HAP-1 (cell line): ENCODE data around the gene DLGAP1.

Experiments used
- DNase-seq, 2 experiments: peaks; one replicate each; pipeline ENCODE4 v3.0.0-alpha.2; 2016 to 2020; ENCODE audit warnings: low spot score in 2 of 2
- H3K27me3 ChIP-seq: fragments of 250-450 bp; sonication (Bioruptor Pico); 2 replicates; pipeline ENCODE4 v1.5.1; 2020; ENCODE audit warnings: low read depth, mild to moderate bottlenecking, moderate library complexity
- H3K36me3 ChIP-seq: fragments of 250-450 bp; sonication (Bioruptor Pico); replicated peaks from 2 replicates; pipeline ENCODE4 v1.5.1; 2020; ENCODE audit warnings: mild to moderate bottlenecking
- H3K4me1 ChIP-seq: fragments of 250-450 bp; sonication (Bioruptor Pico); 2 replicates; pipeline ENCODE4 v1.5.1; 2020; ENCODE audit warnings: mild to moderate bottlenecking
- H3K4me3 ChIP-seq: fragments of 250-450 bp; sonication (Bioruptor Pico); 2 replicates; pipeline ENCODE4 v1.5.1; 2020; ENCODE audit warnings: mild to moderate bottlenecking, moderate library complexity
- H3K9me3 ChIP-seq: fragments of 250-450 bp; sonication (Bioruptor Pico); 2 replicates; pipeline ENCODE4 v1.5.1; 2020; ENCODE audit warnings: mild to moderate bottlenecking, moderate library complexity
- in situ Hi-C: fragments of 300-500 bp; cut with MboI; formaldehyde crosslinking; loops from 3 replicates; pipeline ENCODE4 v1.14.3; 2020; ENCODE audit warnings: low sequenced_read_pairs, inconsistent platforms, mixed read lengths

Gene DLGAP1

DNA sequence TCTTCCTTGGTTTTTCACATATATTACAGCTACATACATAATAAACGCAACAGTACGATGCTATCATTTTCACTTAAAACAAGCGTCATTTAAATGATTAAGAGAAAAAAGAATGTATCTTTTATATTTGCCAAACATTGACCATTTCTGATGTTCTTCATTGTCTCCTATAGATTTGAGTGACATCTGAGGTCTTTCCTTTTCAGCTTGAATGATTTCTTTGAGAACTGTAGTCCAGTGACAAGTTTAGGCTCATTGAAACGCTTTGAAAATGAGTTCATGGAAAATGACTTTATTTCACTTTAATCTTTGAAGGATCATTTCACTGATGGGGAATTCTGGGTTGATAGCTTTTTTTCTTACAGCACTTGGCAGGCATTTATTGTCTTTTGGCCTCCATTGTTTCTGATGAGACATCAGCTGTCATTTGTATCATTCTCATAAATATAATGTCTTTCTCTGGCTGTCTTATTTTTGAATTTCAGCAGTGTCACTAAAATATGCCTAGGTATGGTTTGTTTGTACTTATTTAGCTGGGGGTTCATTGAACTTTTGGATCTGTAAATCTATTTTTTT lies 994.2 kb downstream of the DLGAP1 start:
- Histone ChIP-seq H3K4me3 (no peak overlapping the region), H3K36me3 (peaks cover 44% of the 10 kb centered on the region), H3K27me3 (no peaks in the 10 kb centered on the region), H3K9me3 (peaks cover 5% of the 10 kb centered on the region; the same call in 1 of the 2 replicates), H3K4me1 (peaks cover 13% of the 10 kb centered on the region)
- in situ Hi-C loops: no loop called here
- DNase-seq: no peak

DNA sequence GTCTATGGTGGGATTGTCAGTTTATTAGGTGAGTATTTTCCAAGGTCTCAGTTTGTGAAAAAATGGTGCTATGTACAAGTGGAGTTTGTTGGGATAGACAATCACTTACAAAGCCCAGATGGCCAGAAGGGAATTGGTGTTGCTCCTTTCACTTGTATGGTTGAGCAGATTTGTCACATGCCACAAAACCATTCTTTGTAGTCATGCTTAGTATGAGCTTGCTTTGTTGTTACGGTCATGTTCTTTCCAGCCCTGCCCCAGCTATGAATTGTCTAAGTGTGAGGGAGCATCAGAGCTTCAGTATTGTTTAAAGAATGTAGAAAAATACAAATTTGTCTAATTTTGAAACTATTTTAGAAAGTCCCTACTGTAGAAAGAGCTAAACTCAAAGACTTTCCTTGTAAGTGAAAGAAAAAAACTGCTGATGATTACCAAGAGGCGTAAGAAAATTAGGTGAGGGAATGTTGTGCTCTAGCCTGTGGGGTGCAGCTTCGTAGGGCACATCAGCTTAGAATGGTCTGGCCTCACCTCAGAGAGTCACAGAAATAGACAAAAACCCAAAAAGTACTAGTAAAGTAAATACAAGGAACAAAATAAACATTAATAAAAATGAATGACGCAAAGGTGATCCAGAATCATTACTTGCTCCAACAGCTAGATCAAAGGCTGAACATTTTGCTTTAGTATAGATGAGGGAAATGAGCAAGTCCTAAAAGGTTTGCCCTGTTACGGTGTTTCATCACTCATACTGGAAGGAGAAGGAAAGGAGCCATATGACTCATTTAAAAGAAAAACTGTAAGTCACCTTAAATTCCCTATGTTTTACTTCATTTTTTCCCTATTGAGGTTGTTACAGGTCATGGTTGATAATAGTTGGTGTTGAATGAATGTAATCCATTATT lies 995.9 kb downstream of the DLGAP1 start:
- peaks cover 22% of the 10 kb centered on the region for H3K4me1 ChIP-seq
- peaks cover 44% of the 10 kb centered on the region for H3K36me3 ChIP-seq
- in situ Hi-C loops: loop anchor here (10.0 kb wide), 1 partner anchor 174 kb away; no protein-coding TSS in a partner anchor
- H3K27me3 ChIP-seq: no peaks in the 10 kb centered on the region
- DNase-seq: no peak
- H3K9me3 ChIP-seq: peaks cover 5% of the 10 kb centered on the region; the same call in 1 of the 2 replicates
- H3K4me3 ChIP-seq: no peak overlapping the region

DNA sequence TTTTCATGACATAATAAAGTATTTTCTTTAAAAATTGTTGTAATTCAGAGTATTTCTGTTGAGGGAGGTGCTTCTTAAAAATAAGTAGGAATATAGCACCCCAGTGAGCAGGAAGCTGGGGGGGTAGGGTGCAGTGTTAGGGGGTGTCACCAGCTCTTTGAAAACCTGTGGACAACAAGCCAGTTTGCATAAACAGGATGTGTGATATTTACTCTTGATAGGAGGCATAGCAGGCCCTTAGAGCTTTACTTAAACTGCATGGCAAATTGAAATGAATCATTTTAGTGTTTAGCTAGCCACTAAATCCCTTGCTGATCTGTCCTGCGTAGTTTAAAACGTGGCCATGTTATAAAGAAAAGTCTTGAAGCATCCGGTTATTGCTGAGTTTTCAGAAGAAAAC lies 996.7 kb downstream of the DLGAP1 start:
- Histone ChIP-seq H3K9me3 (peaks cover 5% of the 10 kb centered on the region; the same call in 1 of the 2 replicates), H3K4me1 (peaks cover 28% of the 10 kb centered on the region), H3K4me3 (no peak overlapping the region), H3K36me3 (peaks cover 44% of the 10 kb centered on the region), H3K27me3 (no peaks in the 10 kb centered on the region)
- DNase-seq: no peak
- in situ Hi-C loops: loop anchor here (10.0 kb wide), 1 partner anchor 174 kb away; no protein-coding TSS in a partner anchor

- Histone ChIP-seq H3K9me3 (peaks cover 5% of the 10 kb centered on the region; the same call in 1 of the 2 replicates), H3K27me3 (no peaks in the 10 kb centered on the region), H3K36me3 (peaks cover 44% of the 10 kb centered on the region), H3K4me1 (peaks cover 20% of the 10 kb centered on the region), H3K4me3 (no peak overlapping the region)
- DNase-seq: no peak
- in situ Hi-C loops: loop anchor here (10.0 kb wide), 1 partner anchor 172 kb away; no protein-coding TSS in a partner anchor
Observed at GRCh38 chr18:3457261-3457724, 997.8 kb downstream of the DLGAP1 start.

DNA sequence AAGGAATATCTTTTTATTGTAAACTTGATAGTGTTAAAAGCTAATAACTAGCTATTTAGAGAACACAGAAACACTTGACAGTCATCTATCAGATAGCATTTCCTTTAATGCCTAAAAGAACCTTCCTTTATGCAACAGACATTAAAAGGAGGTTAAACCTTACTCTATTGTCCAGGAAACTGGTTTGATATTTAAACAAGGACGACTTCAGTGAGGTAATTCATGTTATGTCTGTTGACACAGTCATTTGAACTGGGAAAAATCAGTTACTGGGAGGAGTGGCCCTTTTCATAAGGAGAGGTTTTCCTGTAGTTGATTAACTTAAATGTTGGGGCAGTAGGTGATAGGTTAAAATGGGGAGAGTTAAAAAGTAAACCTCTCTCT lies 998.4 kb downstream of the DLGAP1 start:
- Histone ChIP-seq H3K4me1 (peaks cover 20% of the 10 kb centered on the region), H3K36me3 (peaks cover 44% of the 10 kb centered on the region), H3K4me3 (no peak overlapping the region), H3K27me3 (no peaks in the 10 kb centered on the region), H3K9me3 (peaks cover 5% of the 10 kb centered on the region; the same call in 1 of the 2 replicates)
- DNase-seq: no peak
- in situ Hi-C loops: loop anchor here (10.0 kb wide), 1 partner anchor 172 kb away; no protein-coding TSS in a partner anchor

- Histone ChIP-seq H3K9me3 (peaks cover 2% of the 10 kb centered on the region; the same call in 1 of the 2 replicates), H3K4me1 (peaks cover 20% of the 10 kb centered on the region), H3K4me3 (no peak overlapping the region), H3K36me3 (peaks cover 44% of the 10 kb centered on the region), H3K27me3 (no peaks in the 10 kb centered on the region)
- in situ Hi-C loops: loop anchor here (10.0 kb wide), 1 partner anchor 171 kb away; no protein-coding TSS in a partner anchor
- DNase-seq: no peak
Observed at GRCh38 chr18:3455907-3456685, 999.0 kb downstream of the DLGAP1 start.

DNA sequence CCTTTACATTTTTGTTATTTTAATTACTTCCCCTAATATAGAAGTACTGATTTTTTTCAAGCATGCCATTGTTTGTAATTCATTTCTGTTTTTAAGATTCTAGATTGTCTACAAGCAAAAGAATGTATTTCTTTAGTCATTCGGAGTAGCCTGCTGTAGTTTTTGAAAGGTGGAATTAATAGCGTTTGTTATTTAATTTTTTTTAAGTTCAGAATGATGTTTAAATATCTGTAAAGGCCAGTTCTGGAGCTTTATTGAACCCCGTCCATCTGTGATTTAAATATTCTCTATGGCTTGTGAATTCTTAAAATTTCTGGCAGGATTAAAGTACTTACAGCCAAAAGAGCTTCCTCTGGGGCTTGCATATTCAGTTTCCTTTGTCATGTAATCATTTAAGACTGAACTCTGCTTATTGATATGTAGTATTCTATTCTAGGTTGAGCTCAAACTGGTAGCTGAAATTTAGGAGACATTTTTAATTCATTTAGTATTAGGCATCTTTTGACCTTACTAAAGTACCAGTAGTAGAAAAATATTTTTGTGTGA lies 999.9 kb downstream of the DLGAP1 start:
- in situ Hi-C loops: loop anchor here (10.0 kb wide), 1 partner anchor 170 kb away; no protein-coding TSS in a partner anchor
- peaks cover 20% of the 10 kb centered on the region for H3K4me1 ChIP-seq

DNA sequence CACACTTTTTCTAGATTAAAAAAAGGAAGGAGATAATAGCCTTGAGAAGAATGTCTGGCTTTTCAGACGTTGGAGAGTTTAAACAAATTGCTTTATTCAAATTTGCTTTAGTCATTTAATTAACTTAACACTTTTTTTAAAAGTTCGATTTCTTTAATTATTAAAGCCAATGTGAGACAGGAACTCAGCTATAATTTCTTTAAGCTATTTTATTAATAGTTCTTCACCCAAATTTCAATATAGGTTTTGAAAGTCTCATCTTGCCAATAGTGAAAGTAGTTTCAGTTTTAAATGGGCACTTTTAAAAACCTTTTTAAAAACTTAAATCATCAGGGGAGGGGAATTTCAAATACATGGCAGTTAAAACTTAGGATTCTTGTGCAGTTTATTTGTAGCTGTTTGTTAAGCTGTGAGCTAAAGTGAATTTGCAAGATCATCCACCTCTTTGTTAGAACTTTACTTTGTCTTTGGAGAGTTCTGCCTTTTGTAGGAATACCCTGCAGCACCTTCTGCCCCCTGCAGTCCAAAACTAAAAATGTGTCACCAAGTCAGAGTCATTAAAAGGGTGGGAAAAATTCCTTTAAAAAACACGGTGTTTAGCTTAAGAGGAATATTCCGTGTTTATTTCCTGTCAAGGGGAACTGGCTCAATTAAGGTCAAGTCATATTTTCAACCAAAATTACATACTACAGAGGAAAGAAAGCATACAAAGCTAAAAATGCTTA lies 1000.6 kb downstream of the DLGAP1 start:
- H3K27me3 ChIP-seq: no peaks in the 10 kb centered on the region
- H3K9me3 ChIP-seq: no peaks in the 10 kb centered on the region
- peak in 1 of 2 experiments; percentile 82 for DNase-seq
- H3K4me3 ChIP-seq: peak overlapping the region; percentile 58
- H3K4me1 ChIP-seq: peaks cover 20% of the 10 kb centered on the region
- H3K36me3 ChIP-seq: peaks cover 33% of the 10 kb centered on the region
- in situ Hi-C loops: loop anchor here (5.0 to 10.0 kb wide), 2 partner anchors 143 to 170 kb away; no protein-coding TSS in a partner anchor

More for the DNA sequence above, 999.9 kb downstream of the DLGAP1 start:
- H3K4me3 ChIP-seq: no peak overlapping the region
- H3K27me3 ChIP-seq: no peaks in the 10 kb centered on the region
- peaks cover 37% of the 10 kb centered on the region for H3K36me3 ChIP-seq
- H3K9me3 ChIP-seq: no peaks in the 10 kb centered on the region
- peak; percentile 26 to 99 for DNase-seq

DNA sequence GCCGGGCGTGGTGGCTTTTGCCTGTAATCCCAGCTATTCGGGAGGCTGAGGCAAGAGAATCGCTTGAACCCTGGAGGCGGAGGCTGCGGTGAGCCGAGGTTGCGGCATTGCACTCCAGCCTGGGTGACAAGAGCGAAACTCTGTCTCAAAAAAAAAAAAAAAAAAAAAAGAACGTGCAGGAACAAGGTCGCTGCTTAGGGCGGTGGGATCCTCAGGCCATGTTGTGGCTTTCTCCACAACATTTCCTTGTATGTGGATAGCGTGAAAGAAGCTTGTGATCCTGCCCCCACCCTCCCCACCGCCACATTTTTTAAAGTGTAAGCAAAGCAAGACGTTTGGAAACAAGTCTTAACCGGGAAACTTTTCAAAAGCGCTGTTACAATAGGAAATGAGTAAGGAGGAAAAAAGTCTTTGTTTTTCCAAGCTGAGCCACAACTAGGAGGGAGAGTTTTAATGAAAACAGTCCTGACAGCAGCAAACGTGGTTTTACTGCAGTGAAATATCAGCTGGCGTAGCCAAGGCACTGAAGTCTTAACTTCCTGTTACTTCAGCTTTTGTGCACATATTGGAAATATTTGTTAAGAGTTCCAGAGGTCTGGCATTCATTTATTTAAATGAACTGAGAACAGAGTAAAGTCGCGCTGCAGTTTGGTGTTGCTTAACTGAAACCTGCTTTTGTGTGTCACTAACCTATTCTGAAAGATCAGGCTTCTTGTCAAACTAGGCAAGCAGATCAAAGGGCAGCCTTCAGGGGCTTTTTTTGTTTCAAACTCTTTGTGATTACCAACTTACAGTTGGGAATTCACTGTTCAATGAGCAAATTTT lies 1001.4 kb downstream of the DLGAP1 start:
- Histone ChIP-seq H3K4me3 (peak overlapping the region; percentile 58), H3K27me3 (no peaks in the 10 kb centered on the region), H3K9me3 (no peaks in the 10 kb centered on the region), H3K36me3 (peaks cover 27% of the 10 kb centered on the region), H3K4me1 (peaks cover 20% of the 10 kb centered on the region)
- in situ Hi-C loops: loop anchor here (5.0 to 10.0 kb wide), 2 partner anchors 144 to 169 kb away; no protein-coding TSS in a partner anchor
- peak; percentile 50 to 62 for DNase-seq

DNA sequence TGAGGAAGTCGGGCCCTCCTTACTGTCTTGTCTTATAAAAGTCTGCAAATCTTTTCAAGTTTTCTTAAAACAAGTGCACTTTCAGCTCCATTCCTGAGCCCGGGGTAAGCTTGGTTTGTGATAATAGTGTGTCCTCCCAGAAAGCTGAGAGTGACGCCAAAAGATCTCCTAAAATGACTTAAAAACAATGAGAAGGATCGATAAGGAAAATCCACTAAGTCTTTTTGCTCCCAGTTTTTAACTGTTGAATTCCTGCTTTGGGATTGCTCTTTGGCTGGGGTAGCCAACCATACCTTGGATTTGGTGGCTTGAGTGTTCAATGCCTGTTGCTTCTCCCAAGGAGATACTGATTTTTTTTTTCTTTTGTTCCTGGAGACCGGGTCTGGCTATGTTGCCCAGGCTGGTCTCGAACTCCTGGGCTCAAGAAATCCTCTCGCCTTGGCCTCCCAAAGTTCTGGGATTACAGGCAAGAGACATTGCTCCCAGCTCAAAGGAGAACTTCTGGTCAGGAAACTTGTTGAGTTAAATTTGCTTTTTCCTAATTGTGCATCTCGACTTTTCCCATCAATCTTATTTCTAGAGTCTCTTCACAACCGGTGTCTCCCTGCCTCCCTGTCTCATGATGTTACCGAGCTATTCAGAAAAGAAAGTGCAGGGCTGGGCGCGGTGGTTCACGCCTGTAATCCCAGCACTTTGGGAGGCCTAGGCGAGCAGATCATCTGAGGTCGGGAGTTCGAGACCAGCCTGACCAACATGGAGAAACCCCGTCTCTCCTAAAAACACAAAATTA lies 1002.2 kb downstream of the DLGAP1 start:
- H3K4me3 ChIP-seq: peak overlapping the region; percentile 58
- peak in 1 of 2 experiments; percentile 28 for DNase-seq
- peaks cover 20% of the 10 kb centered on the region for H3K4me1 ChIP-seq
- no peaks in the 10 kb centered on the region for H3K27me3 ChIP-seq
- in situ Hi-C loops: loop anchor here (5.0 to 10.0 kb wide), 2 partner anchors 144 to 168 kb away; no protein-coding TSS in a partner anchor
- no peaks in the 10 kb centered on the region for H3K9me3 ChIP-seq
- peaks cover 19% of the 10 kb centered on the region for H3K36me3 ChIP-seq
